PC-9 (cell line): ENCODE measurements around the gene ITPKB. TPM values are rescaled to one million over a fixed set of nuclear protein-coding genes. Genes with fewer than 3 reads are reported as not detected.

Experiments used
- BruUV-seq: library from RNA; stranded (reverse); fragments of 400-500 nt; replicated peaks from 2 replicates; lab custom pipeline; 2021; lab: Mats Ljungman, UMichigan
- CTCF ChIA-PET: fragments of 300-600 bp; sonication (Branson Sonifier 250); formaldehyde crosslinking; loops from one replicate; lab custom pipeline; 2022; ENCODE audit warnings: antibody characterized with exemption; lab: Charles Lee
- POLR2A ChIA-PET: fragments of 300-600 bp; sonication (Branson Sonifier 250); formaldehyde crosslinking; loops from one replicate; lab custom pipeline; 2022; ENCODE audit warnings: antibody characterized with exemption; ENCODE audit not compliant: unreplicated experiment; lab: Charles Lee
- DNase-seq, 2 experiments: peaks; one replicate each; pipeline versions ENCODE4 v3.0.0 to v3.0.0-alpha.2; 2015 to 2022; ENCODE audit warnings: mixed read lengths in 1 of 2
- H2AFZ ChIP-seq: fragments of 200-600 bp; sonication (generic); 2 replicates; pipeline ENCODE4 v1.8.1; 2017; ENCODE audit warnings: antibody characterized with exemption
- H3F3A ChIP-seq: fragments of 200-600 bp; sonication (generic); 2 replicates; pipeline ENCODE4 v1.8.1; 2017; ENCODE audit warnings: antibody characterized with exemption, mild to moderate bottlenecking, low read depth; ENCODE audit not compliant: insufficient read depth
- H3K27ac ChIP-seq: fragments of 200-600 bp; sonication (generic); 2 replicates; pipeline ENCODE4 v1.6.1; 2016; ENCODE audit warnings: mixed run types
- H3K27me3 ChIP-seq: fragments of 200-600 bp; sonication (generic); 2 replicates; pipeline ENCODE4 v1.6.1; 2016; ENCODE audit warnings: low read depth, mixed run types; ENCODE audit not compliant: insufficient read depth
- H3K36me3 ChIP-seq: fragments of 200-600 bp; sonication (generic); 2 replicates; pipeline ENCODE4 v1.6.1; 2016; ENCODE audit warnings: low read depth, mixed run types
- H3K4me1 ChIP-seq: fragments of 200-600 bp; sonication (generic); replicated peaks from 2 replicates; pipeline ENCODE4 v1.6.1; 2016; ENCODE audit warnings: mixed run types; ENCODE audit not compliant: insufficient read depth
- H3K4me2 ChIP-seq: fragments of 200-600 bp; sonication (generic); 2 replicates; pipeline ENCODE4 v1.6.1; 2017; ENCODE audit warnings: mixed run types
- H3K4me3 ChIP-seq: fragments of 200-600 bp; sonication (generic); 2 replicates; pipeline ENCODE4 v1.6.1; 2016; ENCODE audit warnings: mixed run types
- H3K79me2 ChIP-seq: fragments of 200-600 bp; sonication (generic); 2 replicates; pipeline ENCODE4 v1.6.1; 2017; ENCODE audit warnings: low read depth, mixed run types
- H3K9me2 ChIP-seq: fragments of 200-600 bp; sonication (generic); 2 replicates; pipeline ENCODE4 v1.8.1; 2017; ENCODE audit warnings: mild to moderate bottlenecking; ENCODE audit not compliant: insufficient read depth
- H3K9me3 ChIP-seq: fragments of 200-600 bp; sonication (generic); 2 replicates; pipeline ENCODE4 v1.8.1; 2016; ENCODE audit warnings: low read depth; ENCODE audit not compliant: insufficient read depth
- H4K20me1 ChIP-seq: fragments of 200-600 bp; sonication (generic); 2 replicates; pipeline ENCODE4 v1.8.1; 2017; ENCODE audit not compliant: insufficient read depth
- EZH2 ChIP-seq: fragments of 200-600 bp; sonication (generic); IDR thresholded peaks from 2 replicates; pipeline ENCODE4 v1.8.0; 2017; ENCODE audit warnings: antibody characterized with exemption, low read depth
- intact Hi-C: fragments of 100-400 bp; cut with micrococcal nuclease; formaldehyde crosslinking; loops from one replicate; pipeline ENCODE4 v1.10.0; 2022; ENCODE audit not compliant: unreplicated experiment
- total RNA-seq: library from RNA; stranded (reverse); gene quantifications from 2 replicates; pipeline ENCODE4 v1.2.3, GENCODE V29; 2021
- TF ChIP-seq, protein P1 (sequence below): fragments of 200-600 bp; sonication (generic); conservative IDR thresholded peaks from 2 replicates; pipeline ENCODE4 v1.6.1; 2017; ENCODE audit warnings: mixed run types, antibody characterized with exemption, mild to moderate bottlenecking, moderate library complexity

Gene ITPKB
- total RNA-seq, 1 experiment from 2014 or later = 13.4 TPM

DNA sequence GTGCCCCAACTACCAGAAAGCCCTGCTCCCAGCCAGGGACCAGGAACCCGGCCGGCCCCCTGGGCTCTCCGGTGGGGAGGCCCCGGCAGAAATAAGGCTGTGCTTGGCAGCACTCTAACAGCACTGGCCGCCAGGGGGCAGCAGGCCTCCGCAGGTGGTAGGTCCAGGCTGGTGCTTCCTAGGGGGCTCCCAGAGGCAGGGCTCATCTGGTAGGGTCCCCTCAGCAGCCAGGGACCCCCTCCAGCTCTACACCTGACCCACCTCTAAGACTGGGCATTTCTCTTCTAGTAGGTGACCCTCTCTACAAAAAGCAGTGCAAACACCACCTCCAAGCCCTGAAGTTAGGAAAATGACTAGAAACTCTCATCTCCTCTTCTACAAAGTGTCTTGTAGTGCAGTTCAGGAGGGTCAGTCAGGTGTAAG lies 104.9 kb downstream of the ITPKB start:
- intact Hi-C loops = loop anchor here (1.0 to 2.0 kb wide), 2 partner anchors 194 to 803 kb away; no protein-coding TSS in a partner anchor
- Histone ChIP-seq H2AFZ (no peak overlapping the region), H3K4me2 (no peak overlapping the region), H3K36me3 (no peaks in the 10 kb centered on the region), H3K9me2 (no peaks in the 10 kb centered on the region), H3K79me2 (no peaks in the 10 kb centered on the region), H4K20me1 (no peaks in the 10 kb centered on the region), H3F3A (peaks cover 5% of the 10 kb centered on the region), H3K4me3 (no peak overlapping the region), H3K4me1 (peaks cover 22% of the 10 kb centered on the region), H3K27ac (no peak overlapping the region), H3K9me3 (no peaks in the 10 kb centered on the region), H3K27me3 (no peaks in the 10 kb centered on the region)
- DNase-seq = peak in 1 of 2 experiments; percentile 75
- TF ChIP-seq, protein P1, sequence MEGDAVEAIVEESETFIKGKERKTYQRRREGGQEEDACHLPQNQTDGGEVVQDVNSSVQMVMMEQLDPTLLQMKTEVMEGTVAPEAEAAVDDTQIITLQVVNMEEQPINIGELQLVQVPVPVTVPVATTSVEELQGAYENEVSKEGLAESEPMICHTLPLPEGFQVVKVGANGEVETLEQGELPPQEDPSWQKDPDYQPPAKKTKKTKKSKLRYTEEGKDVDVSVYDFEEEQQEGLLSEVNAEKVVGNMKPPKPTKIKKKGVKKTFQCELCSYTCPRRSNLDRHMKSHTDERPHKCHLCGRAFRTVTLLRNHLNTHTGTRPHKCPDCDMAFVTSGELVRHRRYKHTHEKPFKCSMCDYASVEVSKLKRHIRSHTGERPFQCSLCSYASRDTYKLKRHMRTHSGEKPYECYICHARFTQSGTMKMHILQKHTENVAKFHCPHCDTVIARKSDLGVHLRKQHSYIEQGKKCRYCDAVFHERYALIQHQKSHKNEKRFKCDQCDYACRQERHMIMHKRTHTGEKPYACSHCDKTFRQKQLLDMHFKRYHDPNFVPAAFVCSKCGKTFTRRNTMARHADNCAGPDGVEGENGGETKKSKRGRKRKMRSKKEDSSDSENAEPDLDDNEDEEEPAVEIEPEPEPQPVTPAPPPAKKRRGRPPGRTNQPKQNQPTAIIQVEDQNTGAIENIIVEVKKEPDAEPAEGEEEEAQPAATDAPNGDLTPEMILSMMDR = peak; percentile 96
- TF ChIP-seq EZH2 = no peak
- ChIA-PET CTCF (no interaction called here), POLR2A (interaction anchor here (0.6 kb wide), 1 partner anchor 137 kb away, joined by 5 read pairs; no protein-coding TSS in a partner anchor)
- BruUV-seq = no TSS peak

DNA sequence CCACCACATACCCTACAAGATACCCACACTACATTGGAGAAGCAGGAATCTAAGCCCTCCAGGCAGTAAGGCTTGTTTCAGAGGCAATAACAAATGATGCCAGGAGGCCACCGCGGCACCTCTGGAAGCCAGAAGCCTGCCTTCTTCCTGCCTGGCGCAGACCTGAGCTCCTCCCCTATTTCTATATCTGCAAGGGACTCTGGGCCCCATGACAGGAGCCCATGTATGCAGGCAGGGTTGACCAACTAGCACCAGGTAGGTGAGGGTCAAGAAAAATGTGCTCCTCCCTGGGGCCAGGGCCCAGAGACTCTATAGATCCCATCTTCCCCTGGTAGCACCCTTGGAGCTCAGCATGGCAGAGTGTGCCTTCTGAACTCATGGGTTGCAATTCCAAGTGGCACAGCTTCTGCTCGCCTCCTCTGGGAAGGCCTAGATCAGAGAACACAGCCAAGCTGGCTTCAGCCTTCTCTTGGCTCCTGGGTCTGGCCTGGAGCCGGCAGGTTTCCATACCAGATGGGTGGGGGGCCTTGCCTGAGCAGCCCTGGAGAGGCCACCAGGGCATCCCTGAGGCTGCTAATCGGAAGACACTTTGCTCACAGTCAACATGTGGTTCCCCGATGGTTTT lies 105.4 kb downstream of the ITPKB start:
- Histone ChIP-seq H3K9me3 (no peaks in the 10 kb centered on the region), H2AFZ (no peak overlapping the region), H4K20me1 (no peaks in the 10 kb centered on the region), H3K4me3 (no peak overlapping the region), H3K4me2 (no peak overlapping the region), H3K9me2 (no peaks in the 10 kb centered on the region), H3K79me2 (no peaks in the 10 kb centered on the region), H3F3A (peaks cover 5% of the 10 kb centered on the region), H3K4me1 (peaks cover 22% of the 10 kb centered on the region), H3K27ac (no peak overlapping the region), H3K36me3 (no peaks in the 10 kb centered on the region), H3K27me3 (no peaks in the 10 kb centered on the region)
- intact Hi-C loops = loop anchor here (1.0 to 2.0 kb wide), 2 partner anchors 195 to 803 kb away; no protein-coding TSS in a partner anchor
- TF ChIP-seq, protein P1 = no peak
- no peak for TF ChIP-seq EZH2
- POLR2A ChIA-PET = interaction anchor here (0.6 kb wide), 3 partner anchors 82 to 746 kb away, joined by 3 to 5 read pairs (median 4); no protein-coding TSS in a partner anchor
- BruUV-seq = no TSS peak
- no peak for DNase-seq
- CTCF ChIA-PET = interaction anchor here (0.5 to 0.7 kb wide), 3 partner anchors 9 to 1698 kb away, joined by 3 to 12 read pairs (median 4); no protein-coding TSS in a partner anchor

DNA sequence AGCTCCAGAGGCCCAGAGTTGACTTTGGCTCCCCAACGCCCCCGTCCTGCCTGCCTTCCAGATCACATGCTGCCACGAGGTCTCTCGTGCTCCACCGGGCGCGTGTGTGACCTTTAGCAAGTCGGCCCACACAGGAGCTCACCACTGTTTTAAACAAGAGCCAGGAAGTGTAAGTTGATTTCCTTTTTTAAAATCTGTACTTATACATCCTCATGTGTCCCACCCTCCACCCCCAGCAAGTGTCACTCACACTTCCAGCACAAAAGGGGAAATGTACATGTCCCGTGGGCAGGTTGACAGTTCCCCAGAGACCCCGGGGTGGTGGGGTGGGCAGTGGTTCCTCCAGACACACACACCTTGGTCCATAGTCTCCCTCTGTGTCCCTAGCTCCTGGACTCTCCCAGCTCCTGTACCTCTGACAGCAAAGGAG lies 106.1 kb downstream of the ITPKB start:
- H3K9me3 ChIP-seq = no peaks in the 10 kb centered on the region
- H3K4me2 ChIP-seq = no peak overlapping the region
- H4K20me1 ChIP-seq = no peaks in the 10 kb centered on the region
- ChIA-PET POLR2A (interaction anchor here (0.6 kb wide), 1 partner anchor 82 kb away, joined by 3 read pairs; no protein-coding TSS in a partner anchor), CTCF (interaction anchor here (0.6 to 0.7 kb wide), 2 partner anchors 269 to 1698 kb away, joined by 3 to 4 read pairs; no protein-coding TSS in a partner anchor)
- no peaks in the 10 kb centered on the region for H3K27me3 ChIP-seq
- H3K4me1 ChIP-seq = peaks cover 22% of the 10 kb centered on the region
- peaks cover 5% of the 10 kb centered on the region for H3F3A ChIP-seq
- no peak overlapping the region for H3K27ac ChIP-seq
- BruUV-seq = no TSS peak
- no peaks in the 10 kb centered on the region for H3K36me3 ChIP-seq
- intact Hi-C loops = no loop called here
- no peaks in the 10 kb centered on the region for H3K9me2 ChIP-seq
- no peaks in the 10 kb centered on the region for H3K79me2 ChIP-seq
- TF ChIP-seq, protein P1 = no peak
- TF ChIP-seq EZH2 = no peak
- no peak overlapping the region for H2AFZ ChIP-seq
- no peak for DNase-seq
- H3K4me3 ChIP-seq = no peak overlapping the region
